NCI-H2171 treated with DMSO at 0.1 percent for 48 hours (cell line): ENCODE measurements around the gene PXYLP1.
A peak's percentile ranks its signal among the peaks of the same experiment; 100 is the strongest.
"Not testable (repeated sequence)": the region's sequence is repeated elsewhere in the genome, so short reads cannot be mapped to it uniquely, and the experiment has no call there.

Experiments used
- DNase-seq: peaks from one replicate; lab custom pipeline; 2025; lab: John Stamatoyannopoulos, UW

The PXYLP1 gene

GRCh38 chr3:141294301-141294700 is 62.7 kb downstream of the PXYLP1 start:
- no peak for DNase-seq

GRCh38 chr3:141294848-141295247 is 63.2 kb downstream of the PXYLP1 start:
- DNase-seq, result no peak

- DNase-seq, result not testable (repeated sequence)
Measured at GRCh38 chr3:141300426-141300825, 68.8 kb downstream of the PXYLP1 start.

GRCh38 chr3:141302364-141303141 is 70.9 kb downstream of the PXYLP1 start:
- no peak for DNase-seq

- DNase-seq, result peak; percentile 74
Measured at GRCh38 chr3:141303481-141304223, 72.0 kb downstream of the PXYLP1 start.

- DNase-seq, result peak; percentile 52
Measured at GRCh38 chr3:141305436-141305835, 73.8 kb downstream of the PXYLP1 start.

- no peak for DNase-seq
Measured at GRCh38 chr3:141306276-141306675, 74.7 kb downstream of the PXYLP1 start.

- DNase-seq, result no peak
Measured at GRCh38 chr3:141306922-141307321, 75.3 kb downstream of the PXYLP1 start.

- DNase-seq, result no peak
Measured at GRCh38 chr3:141307351-141308059, 75.9 kb downstream of the PXYLP1 start.

- peak; percentile 79 for DNase-seq
Measured at GRCh38 chr3:141308588-141309218, 77.1 kb downstream of the PXYLP1 start.

GRCh38 chr3:141311170-141311495 is 79.5 kb downstream of the PXYLP1 start:
- DNase-seq, result no peak

- DNase-seq, result peak; percentile 99
Measured at GRCh38 chr3:141311496-141312353, 80.1 kb downstream of the PXYLP1 start.

- no peak for DNase-seq
Measured at GRCh38 chr3:141312354-141313092, 80.9 kb downstream of the PXYLP1 start.

GRCh38 chr3:141313093-141313683 is 81.6 kb downstream of the PXYLP1 start:
- DNase-seq, result no peak

- DNase-seq, result not testable (repeated sequence)
Measured at GRCh38 chr3:141314415-141314814, 82.8 kb downstream of the PXYLP1 start.

- DNase-seq, result no peak
Measured at GRCh38 chr3:141316851-141317250, 85.2 kb downstream of the PXYLP1 start.

GRCh38 chr3:141320399-141321108 is 88.9 kb downstream of the PXYLP1 start:
- no peak for DNase-seq

GRCh38 chr3:141321109-141321497 is 89.5 kb downstream of the PXYLP1 start:
- no peak for DNase-seq

GRCh38 chr3:141323936-141324704 is 92.5 kb downstream of the PXYLP1 start:
- DNase-seq, result no peak
